Measurements from ENCODE around the gene NDFIP2.

DNA sequence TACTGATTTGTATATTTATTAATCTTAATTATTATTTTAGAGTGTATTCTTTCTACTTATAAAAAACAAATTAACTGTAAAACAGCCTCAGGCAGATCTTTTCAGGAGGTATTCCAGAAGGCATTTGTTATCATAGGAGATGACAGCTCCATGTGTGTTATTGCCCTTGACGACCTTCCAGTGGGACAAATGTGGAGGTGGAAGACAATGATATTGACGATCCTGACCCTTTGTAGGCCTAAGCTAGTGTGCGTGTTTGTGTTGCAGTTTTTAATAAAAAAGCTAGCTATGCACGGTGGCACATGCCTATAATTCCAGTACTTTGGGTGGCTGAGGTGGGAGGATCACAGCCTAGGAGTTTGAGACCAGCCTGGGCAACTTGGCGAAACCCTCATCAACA, 46.7 kb downstream of the NDFIP2 start:
- TF ChIP-seq, protein P1, sequence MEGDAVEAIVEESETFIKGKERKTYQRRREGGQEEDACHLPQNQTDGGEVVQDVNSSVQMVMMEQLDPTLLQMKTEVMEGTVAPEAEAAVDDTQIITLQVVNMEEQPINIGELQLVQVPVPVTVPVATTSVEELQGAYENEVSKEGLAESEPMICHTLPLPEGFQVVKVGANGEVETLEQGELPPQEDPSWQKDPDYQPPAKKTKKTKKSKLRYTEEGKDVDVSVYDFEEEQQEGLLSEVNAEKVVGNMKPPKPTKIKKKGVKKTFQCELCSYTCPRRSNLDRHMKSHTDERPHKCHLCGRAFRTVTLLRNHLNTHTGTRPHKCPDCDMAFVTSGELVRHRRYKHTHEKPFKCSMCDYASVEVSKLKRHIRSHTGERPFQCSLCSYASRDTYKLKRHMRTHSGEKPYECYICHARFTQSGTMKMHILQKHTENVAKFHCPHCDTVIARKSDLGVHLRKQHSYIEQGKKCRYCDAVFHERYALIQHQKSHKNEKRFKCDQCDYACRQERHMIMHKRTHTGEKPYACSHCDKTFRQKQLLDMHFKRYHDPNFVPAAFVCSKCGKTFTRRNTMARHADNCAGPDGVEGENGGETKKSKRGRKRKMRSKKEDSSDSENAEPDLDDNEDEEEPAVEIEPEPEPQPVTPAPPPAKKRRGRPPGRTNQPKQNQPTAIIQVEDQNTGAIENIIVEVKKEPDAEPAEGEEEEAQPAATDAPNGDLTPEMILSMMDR (conservative IDR thresholded peaks at IDR 0.05; ENCODE audit: low read length), result no peak
- no peak for TF ChIP-seq EZH2phosphoT487 (IDR thresholded peaks at IDR 0.05; ENCODE audit: borderline replicate concordance, low read depth, low read length)

All from OCI-LY7 (cell line).